ENCODE data around the gene PHGDH. TPM values are rescaled to one million over a fixed set of nuclear protein-coding genes. Genes with fewer than 3 reads are reported as not detected.
A peak's percentile ranks its signal among the peaks of the same experiment; 100 is the strongest.

The PHGDH gene
- total RNA-seq, 1 experiment from 2014 or later, result 499 TPM

DNA sequence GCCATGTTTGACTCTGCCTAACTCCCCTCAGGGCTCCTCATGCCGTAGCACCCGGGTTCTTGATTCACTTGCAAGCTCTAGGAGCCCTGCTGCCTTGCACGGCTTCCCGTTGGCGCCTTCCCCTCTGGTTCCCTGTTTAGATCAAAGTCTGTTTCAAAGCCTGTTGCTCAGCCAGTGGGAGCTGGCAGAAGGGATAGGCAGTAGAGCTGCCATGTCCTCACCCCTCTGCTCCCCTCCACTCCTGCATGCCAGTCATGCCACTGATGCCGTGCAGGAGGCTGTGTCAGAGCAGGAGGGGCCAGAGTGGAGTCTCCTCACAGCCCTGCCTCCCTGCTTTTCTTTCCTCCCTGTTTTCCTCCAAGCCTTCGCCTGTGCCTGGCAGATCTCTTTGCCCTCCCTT lies 30.5 kb downstream of the PHGDH start:
- TF ChIP-seq, protein P1, sequence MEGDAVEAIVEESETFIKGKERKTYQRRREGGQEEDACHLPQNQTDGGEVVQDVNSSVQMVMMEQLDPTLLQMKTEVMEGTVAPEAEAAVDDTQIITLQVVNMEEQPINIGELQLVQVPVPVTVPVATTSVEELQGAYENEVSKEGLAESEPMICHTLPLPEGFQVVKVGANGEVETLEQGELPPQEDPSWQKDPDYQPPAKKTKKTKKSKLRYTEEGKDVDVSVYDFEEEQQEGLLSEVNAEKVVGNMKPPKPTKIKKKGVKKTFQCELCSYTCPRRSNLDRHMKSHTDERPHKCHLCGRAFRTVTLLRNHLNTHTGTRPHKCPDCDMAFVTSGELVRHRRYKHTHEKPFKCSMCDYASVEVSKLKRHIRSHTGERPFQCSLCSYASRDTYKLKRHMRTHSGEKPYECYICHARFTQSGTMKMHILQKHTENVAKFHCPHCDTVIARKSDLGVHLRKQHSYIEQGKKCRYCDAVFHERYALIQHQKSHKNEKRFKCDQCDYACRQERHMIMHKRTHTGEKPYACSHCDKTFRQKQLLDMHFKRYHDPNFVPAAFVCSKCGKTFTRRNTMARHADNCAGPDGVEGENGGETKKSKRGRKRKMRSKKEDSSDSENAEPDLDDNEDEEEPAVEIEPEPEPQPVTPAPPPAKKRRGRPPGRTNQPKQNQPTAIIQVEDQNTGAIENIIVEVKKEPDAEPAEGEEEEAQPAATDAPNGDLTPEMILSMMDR (conservative IDR thresholded peaks at IDR 0.05; ENCODE audit: low read depth, low read length), result no peak
- no peak for TF ChIP-seq EZH2 (IDR thresholded peaks at IDR 0.05; ENCODE audit: borderline replicate concordance, low read depth, low read length, poor library complexity, severe bottlenecking)
- no TSS peak for BruUV-seq (replicated peaks)
- Histone ChIP-seq H3K27ac (ENCODE audit: low read depth, low read length, poor library complexity, severe bottlenecking) (no peak overlapping the region), H3K9me3 (ENCODE audit: low read depth, low read length, poor library complexity, severe bottlenecking) (no peaks in the 10 kb centered on the region), H3K36me3 (ENCODE audit: insufficient read depth, low read length, poor library complexity, severe bottlenecking) (peaks cover 73% of the 10 kb centered on the region), H3K4me1 (ENCODE audit: insufficient read depth, low read length, poor library complexity, severe bottlenecking) (no peaks in the 10 kb centered on the region), H3K27me3 (replicated peaks; ENCODE audit: insufficient read depth, low read depth, low read length, poor library complexity) (no peaks in the 10 kb centered on the region), H3K4me3 (ENCODE audit: low read depth, low read length, poor library complexity, severe bottlenecking) (no peak overlapping the region)
- intact Hi-C loops (cut with micrococcal nuclease; ENCODE audit: unreplicated experiment), result loop anchor here (5.0 kb wide), 2 partner anchors 65 to 130 kb away; no protein-coding TSS in a partner anchor
- POLR2A ChIA-PET (ENCODE audit: low non-redundant PET), result no interaction called here
- CTCF ChIA-PET, result no interaction called here
- no peak for DNase-seq (ENCODE audit: low spot score)

DNA sequence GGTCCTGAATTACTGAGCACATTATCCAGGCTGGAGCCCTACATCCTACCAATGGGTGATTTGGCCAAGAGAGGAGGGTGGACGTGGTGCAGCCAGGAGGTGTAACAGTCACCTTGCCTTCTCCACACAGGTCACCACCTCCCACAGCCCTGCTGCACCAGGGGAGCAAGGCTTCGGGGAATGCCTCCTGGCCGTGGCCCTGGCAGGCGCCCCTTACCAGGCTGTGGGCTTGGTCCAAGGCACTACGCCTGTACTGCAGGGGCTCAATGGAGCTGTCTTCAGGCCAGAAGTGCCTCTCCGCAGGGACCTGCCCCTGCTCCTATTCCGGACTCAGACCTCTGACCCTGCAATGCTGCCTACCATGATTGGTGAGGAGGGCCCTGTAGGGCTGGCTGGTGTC lies 30.9 kb downstream of the PHGDH start:
- H3K27ac ChIP-seq (ENCODE audit: low read depth, low read length, poor library complexity, severe bottlenecking), result no peak overlapping the region
- BruUV-seq (replicated peaks), result no TSS peak
- no peak overlapping the region for H3K4me3 ChIP-seq (ENCODE audit: low read depth, low read length, poor library complexity, severe bottlenecking)
- ChIA-PET POLR2A (ENCODE audit: low non-redundant PET) (no interaction called here), CTCF (interaction anchor here (1.4 kb wide), 1 partner anchor 24 kb away, joined by 3 read pairs; no protein-coding TSS in a partner anchor)
- DNase-seq (ENCODE audit: low spot score), result no peak
- no peaks in the 10 kb centered on the region for H3K27me3 ChIP-seq (replicated peaks; ENCODE audit: insufficient read depth, low read depth, low read length, poor library complexity)
- no peaks in the 10 kb centered on the region for H3K4me1 ChIP-seq (ENCODE audit: insufficient read depth, low read length, poor library complexity, severe bottlenecking)
- TF ChIP-seq, protein P1 (conservative IDR thresholded peaks at IDR 0.05; ENCODE audit: low read depth, low read length), result no peak
- TF ChIP-seq EZH2 (IDR thresholded peaks at IDR 0.05; ENCODE audit: borderline replicate concordance, low read depth, low read length, poor library complexity, severe bottlenecking), result no peak
- intact Hi-C loops (cut with micrococcal nuclease; ENCODE audit: unreplicated experiment), result loop anchor here (5.0 kb wide), 2 partner anchors 65 to 130 kb away; no protein-coding TSS in a partner anchor
- H3K36me3 ChIP-seq (ENCODE audit: insufficient read depth, low read length, poor library complexity, severe bottlenecking), result peaks cover 68% of the 10 kb centered on the region
- H3K9me3 ChIP-seq (ENCODE audit: low read depth, low read length, poor library complexity, severe bottlenecking), result no peaks in the 10 kb centered on the region

- no TSS peak for BruUV-seq (replicated peaks)
- H3K9me3 ChIP-seq (ENCODE audit: low read depth, low read length, poor library complexity, severe bottlenecking), result no peaks in the 10 kb centered on the region
- no peaks in the 10 kb centered on the region for H3K4me1 ChIP-seq (ENCODE audit: insufficient read depth, low read length, poor library complexity, severe bottlenecking)
- TF ChIP-seq, protein P1 (conservative IDR thresholded peaks at IDR 0.05; ENCODE audit: low read depth, low read length), result no peak
- TF ChIP-seq EZH2 (IDR thresholded peaks at IDR 0.05; ENCODE audit: borderline replicate concordance, low read depth, low read length, poor library complexity, severe bottlenecking), result no peak
- H3K36me3 ChIP-seq (ENCODE audit: insufficient read depth, low read length, poor library complexity, severe bottlenecking), result peaks cover 62% of the 10 kb centered on the region
- peak; percentile 17 for DNase-seq (ENCODE audit: low spot score)
- POLR2A ChIA-PET (ENCODE audit: low non-redundant PET), result interaction anchor here (0.5 kb wide), 1 partner anchor 31 kb away, joined by 5 read pairs; no protein-coding TSS in a partner anchor
- H3K4me3 ChIP-seq (ENCODE audit: low read depth, low read length, poor library complexity, severe bottlenecking), result no peak overlapping the region
- intact Hi-C loops (cut with micrococcal nuclease; ENCODE audit: unreplicated experiment), result loop anchor here (5.0 kb wide), 2 partner anchors 64 to 129 kb away; no protein-coding TSS in a partner anchor
- CTCF ChIA-PET, result interaction anchor here (0.6 to 1.4 kb wide), 2 partner anchors 11 to 23 kb away, joined by 3 read pairs; no protein-coding TSS in a partner anchor
- no peaks in the 10 kb centered on the region for H3K27me3 ChIP-seq (replicated peaks; ENCODE audit: insufficient read depth, low read depth, low read length, poor library complexity)
- H3K27ac ChIP-seq (ENCODE audit: low read depth, low read length, poor library complexity, severe bottlenecking), result no peak overlapping the region
Measured at GRCh38 chr1:119743308-119743707, 31.6 kb downstream of the PHGDH start.

All from A673 (cell line).